DND-41 (cell line): Measurements from ENCODE around the gene SCMH1.

Experiments
- EZH2 ChIP-seq: IDR thresholded peaks from 3 replicates; pipeline ENCODE4 v1.6.1; 2012; ENCODE audit warnings: borderline replicate concordance, low read depth, mild to moderate bottlenecking, moderate library complexity, low read length, inconsistent platforms; ENCODE audit not compliant: severe bottlenecking
- TF ChIP-seq, protein P1 (sequence below): IDR thresholded peaks from 2 replicates; pipeline ENCODE4 v1.5.1; 2012; ENCODE audit warnings: borderline replicate concordance, low read length, moderate library complexity, mild to moderate bottlenecking; ENCODE audit not compliant: poor library complexity, severe bottlenecking; ENCODE audit errors: extremely low read depth

GRCh38 chr1:40979241-40980067 lies 262.7 kb downstream of the SCMH1 start, which contains the start of gene CTPS1:
- TF ChIP-seq, protein P1, sequence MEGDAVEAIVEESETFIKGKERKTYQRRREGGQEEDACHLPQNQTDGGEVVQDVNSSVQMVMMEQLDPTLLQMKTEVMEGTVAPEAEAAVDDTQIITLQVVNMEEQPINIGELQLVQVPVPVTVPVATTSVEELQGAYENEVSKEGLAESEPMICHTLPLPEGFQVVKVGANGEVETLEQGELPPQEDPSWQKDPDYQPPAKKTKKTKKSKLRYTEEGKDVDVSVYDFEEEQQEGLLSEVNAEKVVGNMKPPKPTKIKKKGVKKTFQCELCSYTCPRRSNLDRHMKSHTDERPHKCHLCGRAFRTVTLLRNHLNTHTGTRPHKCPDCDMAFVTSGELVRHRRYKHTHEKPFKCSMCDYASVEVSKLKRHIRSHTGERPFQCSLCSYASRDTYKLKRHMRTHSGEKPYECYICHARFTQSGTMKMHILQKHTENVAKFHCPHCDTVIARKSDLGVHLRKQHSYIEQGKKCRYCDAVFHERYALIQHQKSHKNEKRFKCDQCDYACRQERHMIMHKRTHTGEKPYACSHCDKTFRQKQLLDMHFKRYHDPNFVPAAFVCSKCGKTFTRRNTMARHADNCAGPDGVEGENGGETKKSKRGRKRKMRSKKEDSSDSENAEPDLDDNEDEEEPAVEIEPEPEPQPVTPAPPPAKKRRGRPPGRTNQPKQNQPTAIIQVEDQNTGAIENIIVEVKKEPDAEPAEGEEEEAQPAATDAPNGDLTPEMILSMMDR, result no peak
- no peak for TF ChIP-seq EZH2
